Activated T-cell treated with anti-CD3 and anti-CD28 coated beads for 1 hour (primary cell): ENCODE measurements around the gene HS3ST6.
A peak's percentile ranks its signal among the peaks of the same experiment; 100 is the strongest.
"Not testable (repeated sequence)": the region's sequence is repeated elsewhere in the genome, so short reads cannot be mapped to it uniquely, and the experiment has no call there.

ENCODE experiments used
- DNase-seq: peaks from one replicate; pipeline ENCODE4 v3.0.0-alpha.2; 2020; ENCODE audit warnings: low read depth

HS3ST6 gene

GRCh38 chr16:1877089-1877488 lies 41.1 kb downstream of the HS3ST6 start:
- DNase-seq: no peak

DNA sequence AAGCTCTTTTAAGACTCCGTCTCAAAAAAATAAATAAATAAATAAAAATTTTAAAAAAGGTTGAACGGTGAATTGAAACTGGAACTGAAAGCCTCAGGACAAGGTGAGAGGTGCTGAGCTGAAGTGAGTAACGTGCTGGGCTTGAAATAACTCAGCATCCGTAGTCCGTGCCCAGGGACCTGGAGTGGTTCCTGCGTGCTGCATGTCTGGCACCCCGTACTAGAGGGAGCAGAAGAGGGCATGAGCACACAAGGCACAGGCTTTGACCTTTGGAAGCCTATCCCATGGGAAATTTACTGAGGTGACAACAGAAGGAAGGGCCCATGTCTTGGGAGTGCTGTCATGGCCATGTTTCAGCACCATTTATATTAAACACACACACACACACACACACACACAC lies 41.7 kb downstream of the HS3ST6 start:
- no peak for DNase-seq

- not testable (repeated sequence) for DNase-seq
Measured at GRCh38 chr16:1876066-1876465, 42.1 kb downstream of the HS3ST6 start.

- no peak for DNase-seq
Measured at GRCh38 chr16:1874854-1875253, 43.4 kb downstream of the HS3ST6 start.

DNA sequence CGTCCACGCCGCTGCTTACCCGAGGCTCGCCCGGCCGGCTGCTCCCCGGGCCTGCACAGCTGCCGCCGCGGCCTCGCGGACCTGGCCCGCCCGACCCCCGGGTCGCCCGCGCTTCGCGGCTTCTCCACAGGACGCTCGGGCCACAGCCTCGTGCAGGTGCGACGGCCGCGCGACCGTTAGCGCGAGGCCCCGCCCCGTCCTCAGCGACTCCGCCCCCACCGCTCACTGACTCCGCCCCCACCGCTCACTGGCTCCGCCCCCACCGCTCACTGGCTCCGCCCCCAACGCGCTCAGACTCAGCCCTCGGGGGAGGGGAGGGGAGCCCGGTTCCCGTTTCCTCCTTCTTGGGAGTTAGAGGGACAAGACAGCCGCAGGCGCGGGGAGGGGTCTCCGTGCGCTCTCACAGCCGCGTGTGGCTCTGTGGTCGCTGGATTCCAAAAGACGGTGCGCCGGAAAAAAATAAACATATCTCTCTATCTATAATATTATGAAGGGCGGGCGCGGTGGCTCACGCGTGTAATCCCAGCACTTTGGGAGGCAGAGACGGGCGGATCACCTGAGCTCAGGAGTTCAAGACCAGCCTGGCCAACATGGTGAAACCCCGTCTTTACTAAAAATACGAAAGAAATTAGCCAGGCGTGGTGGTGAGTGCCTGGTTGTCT lies 46.1 kb downstream of the HS3ST6 start, which contains the start of gene MEIOB:
Gene MEIOB, minus strand, starts transcription at position 191 of the 662 bp plus-strand sequence. CDS start 3,989 bp downstream, outside the sequence.
- peak; percentile 17 for DNase-seq

GRCh38 chr16:1870365-1871082 lies 47.7 kb downstream of the HS3ST6 start:
- no peak for DNase-seq

- no peak for DNase-seq
Measured at GRCh38 chr16:1865902-1866690, 52.1 kb downstream of the HS3ST6 start.

DNA sequence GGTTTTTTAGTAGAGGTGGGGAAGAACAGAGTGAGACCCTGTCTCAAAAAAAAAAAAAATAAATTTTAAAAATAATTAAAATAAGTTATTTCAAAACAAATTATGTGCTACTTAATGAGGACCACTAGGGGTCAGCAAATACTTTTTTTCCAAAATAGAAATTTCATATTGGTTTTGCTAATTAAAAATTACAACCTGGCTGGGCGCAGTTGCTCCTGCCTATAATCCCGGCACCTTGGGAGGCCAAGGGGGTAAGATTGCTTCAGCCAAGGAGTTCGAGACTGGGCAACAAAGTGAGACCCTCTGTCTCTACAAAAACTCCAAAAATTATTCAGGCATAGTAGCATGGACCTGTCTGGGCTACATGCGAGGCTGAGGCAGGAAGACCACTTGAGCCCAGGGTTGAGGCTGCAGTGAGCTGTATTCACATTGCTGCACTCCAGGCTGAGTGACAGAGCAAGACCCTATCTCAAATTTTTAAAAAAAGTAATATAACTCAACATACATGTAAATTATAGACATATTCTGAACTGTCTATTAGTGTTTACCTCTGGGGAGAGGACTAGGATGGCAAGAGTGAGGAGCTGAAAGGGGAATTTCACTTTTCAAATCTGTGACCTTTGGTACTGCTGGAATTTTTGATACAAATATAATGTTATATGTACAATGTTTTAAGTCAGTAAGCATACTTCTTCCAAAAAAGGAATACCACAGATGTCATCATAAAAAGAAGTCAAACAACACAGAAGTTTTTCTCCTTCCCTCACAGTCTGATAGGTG lies 54.3 kb downstream of the HS3ST6 start:
- no peak for DNase-seq

GRCh38 chr16:1862394-1862793 lies 55.8 kb downstream of the HS3ST6 start:
- no peak for DNase-seq

GRCh38 chr16:1861730-1862129 lies 56.5 kb downstream of the HS3ST6 start:
- no peak for DNase-seq
